Endothelial cell of umbilical vein (primary cell): Measurements from ENCODE around the gene THAP10. TPM values are rescaled to one million over a fixed set of nuclear protein-coding genes. Genes with fewer than 3 reads are reported as not detected.

Experiments used
- BruUV-seq: library from RNA; stranded (reverse); fragments of 400-500 nt; replicated peaks from 2 replicates; lab custom pipeline; 2021; lab: Mats Ljungman, UMichigan
- CTCF ChIA-PET: fragments of 300-600, 350-600 bp; sonication (Branson Sonifier 250); formaldehyde crosslinking; loops from one replicate; lab custom pipeline; 2021; ENCODE audit warnings: antibody characterized with exemption, inconsistent platforms; lab: Charles Lee
- POLR2A ChIA-PET: fragments of 300-600, 350-600 bp; sonication (Branson Sonifier 250); formaldehyde crosslinking; loops from one replicate; lab custom pipeline; 2021; ENCODE audit warnings: antibody characterized with exemption, inconsistent platforms; lab: Charles Lee
- DNase-seq: peaks from one replicate; pipeline ENCODE4 v3.0.0-alpha.2; 2011; ENCODE audit warnings: low read depth, low spot score
- FAIRE-seq: peaks from 2 replicates; lab custom pipeline; 2011; peaks lifted over from hg19 to GRCh38; lab: Jason Lieb, UNC
- H2AFZ ChIP-seq: 2 replicates; pipeline ENCODE4 v1.6.0; 2012; ENCODE audit warnings: low read depth, low read length, control low read depth, inconsistent platforms
- H3K27ac ChIP-seq: 2 replicates; pipeline ENCODE4 v1.5.1; 2011; ENCODE audit warnings: low read depth, mild to moderate bottlenecking, control low read depth, low read length, moderate library complexity; ENCODE audit not compliant: insufficient read depth
- H3K27me3 ChIP-seq, 2 experiments: 2 replicates each; pipeline versions ENCODE4 v1.6.0 to v1.6.1; 2011; ENCODE audit warnings: low read length in 2 of 2, mixed read lengths in 1 of 2; ENCODE audit not compliant: control insufficient read depth in 2 of 2, insufficient read depth in 2 of 2
- H3K36me3 ChIP-seq, 2 experiments: 2 replicates in 1 of 2; 3 replicates in 1 of 2; pipeline ENCODE4 v1.5.1; 2011; ENCODE audit warnings: low read length in 2 of 2, mild to moderate bottlenecking in 1 of 2, moderate library complexity in 1 of 2; ENCODE audit not compliant: control insufficient read depth in 2 of 2, insufficient read depth in 2 of 2; ENCODE audit errors: extremely low read depth in 1 of 2
- H3K4me1 ChIP-seq: 3 replicates; pipeline ENCODE4 v1.5.1; 2011; ENCODE audit warnings: mild to moderate bottlenecking, low read length; ENCODE audit not compliant: control insufficient read depth, insufficient read depth; ENCODE audit errors: extremely low read depth
- H3K4me2 ChIP-seq: 2 replicates; pipeline ENCODE4 v1.6.1; 2011; ENCODE audit warnings: low read length, control low read depth, mixed read lengths; ENCODE audit not compliant: insufficient read depth
- H3K4me3 ChIP-seq, 3 experiments: fragments of 200-600 bp in 1 of 3; sonication (generic), shearing (Covaris generic) in 1 of 3; replicated peaks in 1 of 3; 2 replicates each; pipeline ENCODE4 v1.5.1; 2011 to 2016; ENCODE audit warnings: control low read depth in 3 of 3, low read length in 3 of 3, mild to moderate bottlenecking in 2 of 3, inconsistent platforms in 1 of 3, low read depth in 1 of 3, moderate library complexity in 1 of 3; ENCODE audit not compliant: insufficient read depth in 1 of 3
- H3K79me2 ChIP-seq: 2 replicates; pipeline ENCODE4 v1.6.0; 2012; ENCODE audit warnings: low read length, inconsistent platforms; ENCODE audit not compliant: control insufficient read depth, insufficient read depth
- H3K9ac ChIP-seq: replicated peaks from 2 replicates; pipeline ENCODE3; 2011; ENCODE audit warnings: low read length, control low read depth; ENCODE audit not compliant: insufficient read depth; ENCODE audit errors: extremely low read depth
- H3K9me1 ChIP-seq: replicated peaks from 3 replicates; pipeline ENCODE4 v1.6.0; 2011; ENCODE audit warnings: mild to moderate bottlenecking, low read length; ENCODE audit not compliant: control insufficient read depth, insufficient read depth; ENCODE audit errors: extremely low read depth
- H3K9me3 ChIP-seq: replicated peaks from 2 replicates; pipeline ENCODE4 v1.5.1; 2012; ENCODE audit warnings: low read length, inconsistent platforms; ENCODE audit not compliant: control insufficient read depth, insufficient read depth
- H4K20me1 ChIP-seq: replicated peaks from 2 replicates; pipeline ENCODE3; 2011; ENCODE audit warnings: mild to moderate bottlenecking, low read length; ENCODE audit not compliant: control insufficient read depth, insufficient read depth; ENCODE audit errors: extremely low read depth
- EZH2 ChIP-seq: IDR thresholded peaks from 2 replicates; pipeline ENCODE4 v1.6.1; 2012; ENCODE audit warnings: borderline replicate concordance, low read depth, mild to moderate bottlenecking, moderate library complexity, low read length, inconsistent platforms; ENCODE audit not compliant: severe bottlenecking
- JUN ChIP-seq: IDR thresholded peaks from 2 replicates; pipeline ENCODE4 v1.6.1; 2011; ENCODE audit warnings: borderline replicate concordance, low read depth; ENCODE audit not compliant: insufficient read length, insufficient read depth
- MYC ChIP-seq: IDR thresholded peaks from one replicate; pipeline ENCODE4 v1.6.1; 2011; ENCODE audit warnings: mild to moderate bottlenecking, low read depth, low read length
- POLR2A ChIP-seq: IDR thresholded peaks from 2 replicates; pipeline ENCODE4 v1.6.1; 2012; ENCODE audit warnings: low read depth, mild to moderate bottlenecking, control low read depth, low read length
- dilution Hi-C: fragments of 300-500 bp; cut with MboI; formaldehyde crosslinking; loops from one replicate; pipeline ENCODE4 v1.15.0; 2019; ENCODE audit warnings: low sequenced_read_pairs; ENCODE audit not compliant: extremely low pct_ligation_motif_present
- intact Hi-C: fragments of 100-400 bp; cut with micrococcal nuclease; formaldehyde crosslinking; loops from one replicate; pipeline ENCODE4 v1.10.0; 2022
- polyA plus RNA-seq, 4 experiments: library from polyadenylated mRNA; depleted of rRNA in 3 of 4; stranded (reverse) in 3 of 4; unstranded in 1 of 4; fragments of >200 nt; gene quantifications; 2 replicates each; pipeline versions ENCODE4 v1.2.1 to v1.2.3, GENCODE V29; 2011 to 2012; ENCODE audit warnings: missing spikeins in 1 of 4
- total RNA-seq: library from RNA; stranded (reverse); gene quantifications from 2 replicates; pipeline ENCODE4 v1.2.3, GENCODE V29; 2021
- TF ChIP-seq, protein P1 (sequence below), 2 donors: IDR thresholded peaks; 1 replicate in 1 of 2; 2 replicates in 1 of 2; pipeline ENCODE4 v1.5.1; 2011; ENCODE audit warnings: low read length in 2 of 2, mild to moderate bottlenecking in 2 of 2, moderate library complexity in 2 of 2, control low read depth in 1 of 2, inconsistent platforms in 1 of 2, low read depth in 1 of 2; ENCODE audit not compliant: insufficient read depth in 1 of 2; ENCODE audit errors: extremely low read depth in 1 of 2

Gene THAP10
- total and polyA plus RNA-seq, 2 donors (not counting 3 experiments of a cell fraction or from before 2014, with no cell fraction given), result 1.7 to 4.0 TPM

DNA sequence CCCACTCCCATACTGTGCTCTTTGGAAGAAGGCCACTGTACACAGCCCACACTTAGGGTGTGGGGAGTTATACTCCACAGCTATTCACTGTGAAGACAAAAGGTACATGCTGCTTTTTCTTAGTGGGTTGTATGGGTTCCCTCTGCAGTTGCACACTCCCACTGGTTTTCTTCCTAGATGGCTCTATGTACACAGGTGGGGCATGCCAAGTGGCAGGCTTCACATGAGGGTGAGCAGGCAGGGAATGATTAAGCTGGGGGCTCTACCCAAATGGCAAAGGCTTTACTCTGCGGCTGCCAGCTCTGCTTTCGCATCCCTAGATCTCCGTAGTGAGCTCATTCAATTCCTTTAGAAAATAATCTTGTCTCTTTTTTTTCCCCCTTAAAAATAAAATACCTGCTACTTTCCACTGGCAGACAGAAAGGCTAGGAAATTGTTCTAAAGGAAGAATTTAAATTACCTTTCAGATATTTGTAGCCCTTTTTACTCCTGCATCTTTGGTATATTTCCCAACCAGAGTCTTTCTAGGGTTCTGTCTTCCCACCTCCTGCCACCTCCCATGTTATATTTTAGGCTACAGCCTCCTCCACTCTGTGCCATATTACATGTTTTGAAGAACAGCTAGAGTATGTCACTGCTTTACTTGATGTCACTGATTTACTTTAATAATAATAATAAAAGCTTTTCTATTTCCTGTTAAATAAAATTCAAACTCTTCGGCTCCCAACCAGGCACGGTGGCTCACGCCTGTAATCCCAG is 46.5 kb downstream of the THAP10 start:
- H3K9ac ChIP-seq, result no peak overlapping the region
- DNase-seq (no peak), FAIRE-seq (no peak)
- H3K27me3 ChIP-seq, result no peaks in the 10 kb centered on the region
- no peaks in the 10 kb centered on the region for H3K4me1 ChIP-seq
- BruUV-seq, result no TSS peak
- no peaks in the 10 kb centered on the region for H4K20me1 ChIP-seq
- H3K27ac ChIP-seq, result no peak overlapping the region
- H3K9me1 ChIP-seq, result no peaks in the 10 kb centered on the region
- no peak overlapping the region for H3K4me3 ChIP-seq
- ChIA-PET POLR2A (interaction anchor here (0.5 kb wide), 1 partner anchor 37 kb away, joined by 3 read pairs; no protein-coding TSS in a partner anchor), CTCF (interaction anchor here (0.6 to 3.1 kb wide), 8 partner anchors 10 to 277 kb away, joined by 3 to 13 read pairs (median 4); no protein-coding TSS in a partner anchor)
- no peak overlapping the region for H2AFZ ChIP-seq
- no peaks in the 10 kb centered on the region for H3K9me3 ChIP-seq
- H3K4me2 ChIP-seq, result no peak overlapping the region
- peaks cover 0 to 2% of the 10 kb centered on the region in 2 experiments for H3K36me3 ChIP-seq
- no peak for TF ChIP-seq POLR2A
- TF ChIP-seq JUN, result no peak
- TF ChIP-seq, protein P1, sequence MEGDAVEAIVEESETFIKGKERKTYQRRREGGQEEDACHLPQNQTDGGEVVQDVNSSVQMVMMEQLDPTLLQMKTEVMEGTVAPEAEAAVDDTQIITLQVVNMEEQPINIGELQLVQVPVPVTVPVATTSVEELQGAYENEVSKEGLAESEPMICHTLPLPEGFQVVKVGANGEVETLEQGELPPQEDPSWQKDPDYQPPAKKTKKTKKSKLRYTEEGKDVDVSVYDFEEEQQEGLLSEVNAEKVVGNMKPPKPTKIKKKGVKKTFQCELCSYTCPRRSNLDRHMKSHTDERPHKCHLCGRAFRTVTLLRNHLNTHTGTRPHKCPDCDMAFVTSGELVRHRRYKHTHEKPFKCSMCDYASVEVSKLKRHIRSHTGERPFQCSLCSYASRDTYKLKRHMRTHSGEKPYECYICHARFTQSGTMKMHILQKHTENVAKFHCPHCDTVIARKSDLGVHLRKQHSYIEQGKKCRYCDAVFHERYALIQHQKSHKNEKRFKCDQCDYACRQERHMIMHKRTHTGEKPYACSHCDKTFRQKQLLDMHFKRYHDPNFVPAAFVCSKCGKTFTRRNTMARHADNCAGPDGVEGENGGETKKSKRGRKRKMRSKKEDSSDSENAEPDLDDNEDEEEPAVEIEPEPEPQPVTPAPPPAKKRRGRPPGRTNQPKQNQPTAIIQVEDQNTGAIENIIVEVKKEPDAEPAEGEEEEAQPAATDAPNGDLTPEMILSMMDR (IDR thresholded peaks at IDR 0.05; ENCODE audit: extremely low read depth in 1 of 2, insufficient read depth in 1 of 2, low read depth in 1 of 2, low read length in 2 of 2), result no peak
- TF ChIP-seq MYC, result no peak
- no peak for TF ChIP-seq EZH2
- intact Hi-C loops (no loop called here), dilution Hi-C loops (no loop called here)
- no peaks in the 10 kb centered on the region for H3K79me2 ChIP-seq
